IPS-15b (cell line): ENCODE data around the gene STRIP2.

ENCODE experiments used
- H3K27me3 ChIP-seq: one replicate; pipeline ENCODE4 v1.6.1; 2013; ENCODE audit warnings: low read length; ENCODE audit not compliant: control insufficient read depth, insufficient read depth
- H3K36me3 ChIP-seq: one replicate; pipeline ENCODE4 v1.6.1; 2013; ENCODE audit warnings: low read length; ENCODE audit not compliant: control insufficient read depth, insufficient read depth
- H3K4me1 ChIP-seq: one replicate; pipeline ENCODE4 v1.6.1; 2013; ENCODE audit warnings: mild to moderate bottlenecking, low read length; ENCODE audit not compliant: control insufficient read depth, insufficient read depth
- H3K4me3 ChIP-seq: one replicate; pipeline ENCODE4 v1.5.1; 2013; ENCODE audit warnings: low read depth, low read length
- H3K9ac ChIP-seq: one replicate; pipeline ENCODE4 v1.6.1; 2013; ENCODE audit warnings: low read depth, mild to moderate bottlenecking, low read length
- H3K9me3 ChIP-seq: one replicate; pipeline ENCODE4 v1.6.1; 2013; ENCODE audit warnings: mild to moderate bottlenecking, low read length; ENCODE audit not compliant: control insufficient read depth, insufficient read depth

Gene STRIP2

DNA sequence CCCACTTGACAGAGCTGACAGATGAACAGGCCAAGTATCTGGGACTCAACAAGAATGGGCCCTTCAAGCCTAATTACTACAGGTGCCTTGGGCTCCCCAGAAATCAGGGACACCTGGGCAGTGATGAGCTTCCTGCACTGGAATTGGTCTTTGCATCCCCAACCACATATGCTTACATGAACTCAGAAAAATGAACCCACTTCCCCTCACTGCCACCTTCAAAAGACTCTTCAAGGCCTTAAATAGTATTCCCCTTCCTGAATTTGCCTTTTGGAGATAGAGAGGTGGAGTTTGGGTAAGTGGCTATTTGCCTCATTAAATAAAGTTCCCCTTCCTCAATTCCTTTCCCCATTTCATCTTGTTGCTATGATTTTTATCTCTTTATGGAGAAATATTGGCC is 7.8 kb upstream of the STRIP2 start:
- no peak overlapping the region for H3K9ac ChIP-seq
- H3K36me3 ChIP-seq: no peaks in the 10 kb centered on the region
- H3K4me3 ChIP-seq: no peak overlapping the region
- H3K4me1 ChIP-seq: no peaks in the 10 kb centered on the region
- H3K9me3 ChIP-seq: no peaks in the 10 kb centered on the region
- H3K27me3 ChIP-seq: no peaks in the 10 kb centered on the region

DNA sequence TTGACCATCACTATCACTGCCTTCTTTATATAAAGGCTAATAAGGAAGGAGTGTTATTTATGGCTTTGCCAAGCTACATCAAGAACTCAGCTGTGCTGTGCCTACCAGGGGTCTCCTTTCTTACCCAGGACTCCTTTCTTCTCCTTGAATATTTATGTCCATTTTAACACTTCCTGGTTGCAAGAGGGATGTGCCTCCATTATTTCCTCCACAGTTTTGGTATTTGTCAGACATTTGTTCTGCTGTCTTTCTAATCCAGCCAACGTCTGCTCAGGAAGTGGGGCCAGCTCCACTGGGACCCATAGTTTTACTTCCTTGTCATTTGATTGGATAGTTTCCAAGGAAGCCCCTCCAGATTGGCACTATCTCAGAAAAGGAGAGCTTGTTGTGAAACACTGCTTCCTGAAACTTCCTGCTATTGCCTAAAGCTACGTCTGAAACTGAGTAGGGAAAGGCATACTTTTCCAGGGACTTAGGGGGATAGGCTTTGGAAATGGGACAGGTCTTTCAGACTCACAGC is 6.6 kb upstream of the STRIP2 start:
- Histone ChIP-seq H3K27me3 (no peaks in the 10 kb centered on the region), H3K9me3 (no peaks in the 10 kb centered on the region), H3K36me3 (no peaks in the 10 kb centered on the region), H3K4me3 (no peak overlapping the region), H3K4me1 (no peaks in the 10 kb centered on the region), H3K9ac (no peak overlapping the region)

DNA sequence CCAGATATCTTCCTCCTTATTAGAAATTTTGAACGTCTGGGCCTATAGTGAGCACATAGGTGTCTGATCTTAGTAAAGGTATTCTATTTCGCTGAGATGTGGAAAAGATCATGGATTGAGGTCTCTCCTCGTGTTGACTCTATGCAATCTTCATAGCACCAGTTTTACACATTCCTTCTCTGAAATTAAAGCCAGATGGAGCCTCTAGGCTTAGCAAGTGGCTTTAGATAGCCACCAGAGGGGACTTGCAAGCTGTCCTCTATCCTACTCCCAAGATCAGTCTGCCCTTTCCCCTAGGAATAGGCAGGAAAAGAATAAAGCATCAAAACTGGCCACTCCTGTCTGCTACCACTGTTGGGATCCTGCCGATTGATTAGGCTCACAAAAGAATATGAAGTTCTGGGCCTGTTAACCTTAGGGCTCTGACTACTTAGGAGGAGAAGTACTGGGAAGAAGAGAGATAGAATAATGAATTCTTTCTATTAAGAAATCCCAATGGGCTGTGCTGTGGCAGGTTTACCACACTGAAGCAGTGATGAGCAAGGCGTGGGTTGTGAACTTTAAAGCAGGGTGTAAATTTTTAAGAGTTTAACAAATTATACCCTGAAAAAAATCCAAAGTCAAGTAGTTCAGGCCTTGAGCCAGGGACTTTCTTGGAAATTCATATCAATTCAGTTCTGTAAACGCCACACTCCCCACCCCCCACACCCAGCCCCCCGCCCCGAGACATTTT is 2.2 kb upstream of the STRIP2 start:
- no peak overlapping the region for H3K4me3 ChIP-seq
- no peaks in the 10 kb centered on the region for H3K9me3 ChIP-seq
- no peak overlapping the region for H3K9ac ChIP-seq
- H3K36me3 ChIP-seq: no peaks in the 10 kb centered on the region
- H3K4me1 ChIP-seq: peaks cover 13% of the 10 kb centered on the region
- peaks cover 10% of the 10 kb centered on the region for H3K27me3 ChIP-seq

DNA sequence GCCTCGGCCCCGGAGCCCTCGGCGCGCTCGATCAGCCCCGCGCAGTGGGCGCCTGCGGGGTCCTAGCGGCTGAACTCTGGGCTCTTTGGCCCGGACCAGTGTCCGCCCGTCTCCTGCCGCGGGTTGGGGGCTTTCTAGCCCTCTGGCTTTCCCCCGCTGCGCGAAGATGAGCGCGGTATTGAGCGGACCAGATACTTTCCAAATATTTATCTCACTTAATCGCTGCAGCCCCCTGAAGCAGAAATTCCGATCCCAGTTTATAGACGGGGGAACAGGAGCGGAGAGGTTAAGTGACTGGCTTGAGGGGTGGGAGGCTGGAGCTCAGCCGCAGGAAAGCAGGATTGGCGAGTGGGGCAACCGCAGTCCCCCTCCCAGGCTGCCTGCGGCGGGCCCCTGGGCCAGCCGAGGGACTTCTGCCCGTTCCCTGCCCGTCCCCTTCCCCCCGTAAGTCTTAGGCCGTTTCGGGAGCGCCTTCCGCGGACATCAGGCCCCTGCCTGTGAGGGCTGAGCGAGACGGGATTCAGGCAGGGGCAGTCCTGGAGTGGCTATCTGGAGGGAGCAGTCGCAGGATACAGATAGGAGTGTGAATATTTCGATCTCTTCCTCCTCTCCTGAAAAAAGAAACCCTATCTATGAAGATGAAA is 565 bp downstream of the STRIP2 start:
- peak overlapping the region; percentile 86 for H3K4me3 ChIP-seq
- H3K9ac ChIP-seq: peak overlapping the region; percentile 89
- peaks cover 13% of the 10 kb centered on the region for H3K4me1 ChIP-seq
- peaks cover 10% of the 10 kb centered on the region for H3K27me3 ChIP-seq
- H3K9me3 ChIP-seq: no peaks in the 10 kb centered on the region
- H3K36me3 ChIP-seq: no peaks in the 10 kb centered on the region

DNA sequence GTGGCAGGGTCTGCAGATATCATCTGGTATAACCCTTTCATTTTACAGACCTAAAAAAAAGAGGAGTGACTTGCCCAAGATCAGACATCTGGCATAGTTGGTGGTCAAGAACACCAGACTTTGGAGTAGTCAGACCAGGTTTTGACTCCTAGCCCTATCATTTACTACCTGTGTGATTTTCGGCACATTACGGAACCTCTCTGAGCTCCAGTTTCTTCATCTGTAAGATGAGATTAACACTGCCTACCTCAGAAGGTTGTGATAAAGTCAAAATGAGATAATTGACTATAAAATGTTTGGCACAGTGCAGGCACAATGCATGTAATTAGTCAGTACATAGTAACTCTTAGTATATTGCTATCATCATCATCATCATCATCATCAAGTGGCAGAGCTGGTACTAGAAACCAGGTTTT is 1.2 kb downstream of the STRIP2 start:
- Histone ChIP-seq H3K9me3 (no peaks in the 10 kb centered on the region), H3K36me3 (no peaks in the 10 kb centered on the region), H3K27me3 (peaks cover 10% of the 10 kb centered on the region), H3K4me3 (peak overlapping the region; percentile 86), H3K4me1 (peaks cover 13% of the 10 kb centered on the region), H3K9ac (peak overlapping the region; percentile 89)

DNA sequence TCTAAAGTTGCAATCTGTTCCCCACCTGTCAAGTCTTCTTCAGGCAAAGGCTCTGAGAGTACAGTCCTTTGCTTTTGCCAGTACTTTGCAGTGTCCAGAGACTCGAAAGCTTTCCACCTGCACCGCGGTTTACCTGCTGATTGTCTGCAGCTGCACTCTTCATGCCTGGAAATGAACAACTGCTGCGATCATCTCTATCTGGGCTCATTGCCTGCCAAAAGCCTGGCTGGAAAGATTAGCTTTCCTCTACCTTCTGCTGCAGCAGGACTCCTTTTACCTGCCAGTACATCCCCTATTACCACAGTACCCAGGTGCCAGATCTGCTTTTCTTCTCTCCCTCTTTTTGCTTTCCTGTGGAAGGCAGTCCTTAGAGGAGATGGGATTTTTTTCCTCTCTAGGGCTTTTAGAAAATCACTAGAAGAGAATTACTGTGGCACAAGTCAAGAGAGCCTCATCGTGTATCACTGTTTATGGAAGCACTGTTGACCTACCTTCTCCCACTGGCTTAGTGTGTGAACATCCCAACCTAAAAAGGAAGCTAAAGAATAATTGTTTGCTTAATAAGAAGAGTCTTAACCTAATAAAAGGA is 2.2 kb downstream of the STRIP2 start:
- H3K27me3 ChIP-seq: peaks cover 10% of the 10 kb centered on the region
- peaks cover 13% of the 10 kb centered on the region for H3K4me1 ChIP-seq
- no peaks in the 10 kb centered on the region for H3K9me3 ChIP-seq

DNA sequence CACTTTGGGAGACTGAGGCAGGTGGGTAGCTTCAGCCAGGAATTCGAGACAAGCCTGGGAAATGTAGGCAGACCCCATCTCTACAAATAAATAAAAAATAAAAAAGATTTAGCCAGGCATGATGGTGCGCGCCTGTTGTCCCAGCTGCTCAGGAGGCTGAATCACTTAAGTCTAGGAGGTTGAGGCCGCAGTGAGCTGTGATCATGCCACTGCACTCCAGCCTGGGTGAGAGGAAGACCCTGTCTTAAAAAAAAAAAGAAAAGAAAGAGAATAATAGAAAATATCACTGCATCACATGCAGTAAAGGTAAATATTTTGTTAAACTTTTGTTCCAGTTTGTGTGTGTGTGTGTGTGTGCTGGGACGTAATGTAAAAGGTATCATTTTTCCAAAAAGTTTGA is 3.0 kb downstream of the STRIP2 start:
- Histone ChIP-seq H3K9me3 (no peaks in the 10 kb centered on the region), H3K9ac (no peak overlapping the region), H3K27me3 (peaks cover 10% of the 10 kb centered on the region), H3K4me1 (peaks cover 13% of the 10 kb centered on the region), H3K36me3 (no peaks in the 10 kb centered on the region), H3K4me3 (no peak overlapping the region)

More for the DNA sequence above, 2.2 kb downstream of the STRIP2 start:
- Histone ChIP-seq H3K9ac (no peak overlapping the region), H3K4me3 (no peak overlapping the region), H3K36me3 (no peaks in the 10 kb centered on the region)

DNA sequence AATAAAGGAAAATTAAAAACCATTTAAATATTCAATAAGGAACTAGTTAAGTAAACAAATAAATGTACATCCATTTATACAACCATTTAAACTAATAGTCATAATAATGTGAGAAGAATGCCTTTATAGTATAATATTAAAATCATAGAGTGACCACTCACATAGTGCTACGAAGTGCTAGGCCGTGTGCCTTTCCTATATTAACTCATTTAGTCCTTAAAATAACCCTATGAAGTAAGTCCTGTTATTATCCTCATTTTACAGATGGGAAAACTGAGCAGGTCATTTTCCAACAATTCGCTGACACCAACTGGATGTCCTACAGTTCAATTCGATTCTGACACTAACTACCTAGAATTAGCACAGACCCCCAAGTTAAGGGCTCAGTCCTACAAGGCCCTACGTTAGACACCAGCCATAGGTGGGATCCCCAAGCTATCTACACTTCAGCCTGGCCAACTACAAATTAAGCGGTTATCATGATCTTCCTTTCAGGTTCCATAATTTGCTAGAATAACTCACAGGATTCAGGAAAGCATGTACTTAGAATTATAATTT is 4.1 kb downstream of the STRIP2 start:
- Histone ChIP-seq H3K9me3 (no peaks in the 10 kb centered on the region), H3K4me3 (no peak overlapping the region), H3K9ac (no peak overlapping the region), H3K27me3 (peaks cover 10% of the 10 kb centered on the region), H3K4me1 (peaks cover 6% of the 10 kb centered on the region), H3K36me3 (no peaks in the 10 kb centered on the region)

DNA sequence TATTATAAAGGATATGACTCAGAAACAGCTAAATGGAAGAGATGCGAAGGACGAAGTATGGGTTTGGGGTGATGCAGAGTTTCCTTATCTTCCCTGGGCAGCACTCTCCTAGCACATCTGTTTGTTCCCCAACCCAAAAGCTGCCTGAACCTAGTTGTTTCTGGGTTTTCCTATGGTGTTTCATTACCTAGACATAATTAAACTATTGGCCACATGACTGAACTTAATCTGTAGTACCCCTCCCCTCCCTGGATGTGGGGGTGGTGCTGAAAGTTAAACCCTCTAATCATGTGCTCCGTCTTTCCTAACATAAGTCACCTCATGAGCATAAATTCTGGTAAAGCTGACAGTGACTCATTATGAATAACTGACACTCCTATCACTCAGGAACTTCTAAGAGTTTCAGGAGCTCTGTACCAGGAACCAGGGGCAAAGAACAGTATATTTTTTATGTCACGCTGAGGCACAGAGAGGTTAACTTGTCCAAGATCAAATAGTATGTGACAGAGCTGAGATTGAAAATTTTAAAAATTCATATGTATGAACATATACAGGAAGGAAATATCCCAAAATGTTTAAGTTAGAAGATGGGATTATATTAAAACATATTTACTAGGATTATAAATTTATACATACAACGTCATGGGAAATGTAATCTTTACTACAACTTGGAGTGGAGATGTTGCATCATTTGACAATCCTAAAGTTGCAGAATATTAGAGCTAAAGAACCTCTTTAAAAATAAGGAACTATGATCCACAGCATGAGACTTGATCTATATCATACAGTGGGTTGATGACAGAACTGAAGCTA is 4.8 kb downstream of the STRIP2 start:
- no peak overlapping the region for H3K9ac ChIP-seq

DNA sequence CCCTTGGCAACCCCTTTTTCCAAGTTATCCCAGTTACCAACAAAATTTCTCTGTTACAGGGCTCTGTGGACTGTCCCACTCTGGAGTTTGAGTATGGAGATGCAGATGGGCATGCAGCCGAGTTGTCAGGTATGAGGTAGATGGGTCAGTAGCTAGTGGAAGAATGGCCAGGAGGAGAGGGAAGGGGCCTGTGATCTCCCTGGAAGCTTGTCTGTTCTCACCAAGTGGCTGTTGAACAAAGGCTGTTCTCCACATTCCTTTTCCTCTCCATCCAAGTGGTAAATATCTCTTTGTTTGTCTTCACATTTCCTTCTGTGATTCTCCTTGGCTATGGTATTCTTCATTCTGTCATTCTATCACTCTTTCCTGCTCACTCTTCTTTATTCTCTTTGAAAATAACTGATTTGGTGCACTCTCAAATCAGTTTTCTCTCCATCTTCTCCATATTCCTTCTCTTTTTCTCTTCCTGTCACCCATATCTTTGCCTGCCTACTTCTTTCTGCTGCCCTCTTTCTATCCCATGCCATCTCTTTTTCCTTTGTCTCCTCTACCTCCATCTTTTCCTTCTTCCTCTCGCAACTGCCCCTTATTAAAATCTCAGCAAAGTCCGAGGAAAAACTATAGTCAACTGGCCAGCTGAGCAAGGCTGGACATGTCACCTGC is 5.9 kb downstream of the STRIP2 start:
- Histone ChIP-seq H3K9me3 (no peaks in the 10 kb centered on the region), H3K36me3 (peaks cover 3% of the 10 kb centered on the region), H3K9ac (no peak overlapping the region), H3K4me1 (peaks cover 5% of the 10 kb centered on the region), H3K27me3 (peaks cover 9% of the 10 kb centered on the region), H3K4me3 (no peak overlapping the region)

More for the DNA sequence above, 4.8 kb downstream of the STRIP2 start:
- peaks cover 10% of the 10 kb centered on the region for H3K27me3 ChIP-seq
- no peaks in the 10 kb centered on the region for H3K36me3 ChIP-seq
- H3K4me1 ChIP-seq: peaks cover 6% of the 10 kb centered on the region
- no peaks in the 10 kb centered on the region for H3K9me3 ChIP-seq
- H3K4me3 ChIP-seq: no peak overlapping the region

DNA sequence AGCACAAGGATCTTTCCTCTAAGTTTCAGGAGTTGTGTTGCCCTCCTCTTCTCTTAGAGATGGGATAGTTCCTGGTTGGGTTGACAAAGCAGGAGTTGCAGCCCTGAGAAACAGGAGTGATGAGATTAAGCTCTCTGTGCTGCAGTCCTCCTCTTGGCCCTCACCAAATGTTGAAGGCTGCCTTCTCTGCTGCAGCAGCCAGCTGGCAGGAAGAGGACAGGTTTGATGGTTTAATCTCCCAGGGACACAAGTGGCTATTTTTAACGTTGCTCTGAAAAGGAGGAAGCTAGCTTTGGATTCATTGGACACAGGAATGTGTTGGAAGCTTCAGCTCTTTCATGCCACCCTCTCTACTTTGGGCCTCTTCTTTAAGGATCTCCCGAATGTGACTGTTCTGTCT is 9.4 kb downstream of the STRIP2 start:
- H3K9me3 ChIP-seq: no peaks in the 10 kb centered on the region
- H3K9ac ChIP-seq: no peak overlapping the region
- H3K36me3 ChIP-seq: peaks cover 7% of the 10 kb centered on the region
- no peak overlapping the region for H3K4me3 ChIP-seq
- H3K27me3 ChIP-seq: no peaks in the 10 kb centered on the region
- no peaks in the 10 kb centered on the region for H3K4me1 ChIP-seq
